Kidney glomerular epithelial cell (primary cell): ENCODE measurements around the gene CLEC2D.
"Not testable (repeated sequence)": the region's sequence is repeated elsewhere in the genome, so short reads cannot be mapped to it uniquely, and the experiment has no call there.

Source experiments
- DNase-seq: peaks from one replicate; lab custom pipeline; 2025; lab: John Stamatoyannopoulos, UW

Gene CLEC2D, protein sequence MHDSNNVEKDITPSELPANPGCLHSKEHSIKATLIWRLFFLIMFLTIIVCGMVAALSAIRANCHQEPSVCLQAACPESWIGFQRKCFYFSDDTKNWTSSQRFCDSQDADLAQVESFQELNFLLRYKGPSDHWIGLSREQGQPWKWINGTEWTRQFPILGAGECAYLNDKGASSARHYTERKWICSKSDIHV

DNA sequence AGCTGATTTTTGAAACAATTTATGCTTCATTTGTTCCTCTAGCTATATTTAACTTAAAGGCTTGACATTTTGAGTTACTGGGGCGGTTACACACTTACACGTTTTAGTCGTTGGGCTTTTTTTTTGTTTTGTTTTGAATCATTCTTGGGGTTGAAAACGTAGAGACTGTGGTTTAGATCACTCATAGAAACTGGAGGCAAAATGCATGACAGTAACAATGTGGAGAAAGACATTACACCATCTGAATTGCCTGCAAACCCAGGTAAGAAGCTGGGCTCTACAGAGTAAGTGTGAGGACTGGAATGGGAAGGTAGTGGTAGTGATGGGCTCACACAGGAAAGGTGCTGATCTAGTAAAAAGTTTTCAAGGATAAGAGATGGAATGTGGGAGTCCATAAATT is at the start of gene CLEC2D:
CLEC2D (plus strand) TSS at position 180 of the 400 bp plus-strand sequence; CDS start at position 202, 22 bp downstream.
- no peak for DNase-seq

DNA sequence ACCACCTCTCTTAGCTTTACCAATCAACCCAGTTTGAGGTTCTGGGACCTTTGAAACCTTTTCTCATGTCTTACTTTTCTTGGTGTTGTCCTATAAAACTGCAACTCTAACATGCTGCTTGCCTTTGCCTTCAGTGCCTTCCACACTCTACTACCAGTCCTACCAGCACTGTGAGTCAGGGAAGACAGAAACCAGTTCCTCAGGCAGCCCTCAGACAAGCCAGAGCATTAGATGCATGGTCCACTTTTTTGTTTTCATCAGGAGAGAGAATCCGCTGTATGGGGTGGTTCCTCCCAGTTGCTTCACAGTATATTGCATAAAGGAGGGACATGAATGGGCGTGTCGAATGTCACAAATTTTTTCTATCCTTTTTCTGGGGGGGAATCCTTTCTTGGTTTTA is 44.5 kb upstream of the CLEC2D start:
- DNase-seq = no peak

DNA sequence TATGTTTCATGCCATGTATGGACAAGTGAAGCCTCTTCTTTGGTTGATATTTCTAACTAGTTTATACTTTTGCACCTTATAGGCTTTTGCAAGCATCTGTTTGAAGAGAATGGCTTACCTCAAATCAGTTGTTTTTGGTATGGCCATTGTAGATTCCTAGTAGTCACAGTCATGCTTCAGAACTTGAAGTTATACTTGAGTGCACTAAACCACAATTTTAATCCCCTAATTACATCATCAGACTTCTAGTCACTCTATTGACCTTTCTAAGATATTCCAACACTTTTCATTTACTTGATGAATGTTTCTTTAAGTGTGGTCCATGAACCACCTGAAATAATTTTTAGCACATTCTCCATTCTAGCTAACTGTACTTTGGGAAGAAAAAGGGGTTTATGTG is 43.2 kb upstream of the CLEC2D start:
- DNase-seq = peak; percentile 81

DNA sequence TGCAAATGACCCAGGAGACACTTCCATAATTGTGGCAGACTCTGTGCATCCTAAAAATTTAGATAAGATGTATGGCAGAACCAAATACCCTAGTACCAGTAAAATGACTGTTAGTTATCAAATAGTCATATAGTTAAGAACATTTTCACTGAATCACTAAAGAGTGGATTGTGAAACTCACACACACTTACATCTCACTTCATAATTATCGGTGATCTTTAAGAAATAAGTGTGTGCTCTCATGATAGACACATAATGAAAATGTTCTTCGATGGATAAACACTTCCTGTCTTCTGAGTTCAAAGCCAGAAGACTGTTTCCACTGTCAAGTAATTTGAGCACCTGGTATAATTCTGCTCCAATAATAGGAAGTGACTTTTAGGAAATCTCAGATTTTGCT is 42.7 kb upstream of the CLEC2D start:
- DNase-seq = no peak

DNA sequence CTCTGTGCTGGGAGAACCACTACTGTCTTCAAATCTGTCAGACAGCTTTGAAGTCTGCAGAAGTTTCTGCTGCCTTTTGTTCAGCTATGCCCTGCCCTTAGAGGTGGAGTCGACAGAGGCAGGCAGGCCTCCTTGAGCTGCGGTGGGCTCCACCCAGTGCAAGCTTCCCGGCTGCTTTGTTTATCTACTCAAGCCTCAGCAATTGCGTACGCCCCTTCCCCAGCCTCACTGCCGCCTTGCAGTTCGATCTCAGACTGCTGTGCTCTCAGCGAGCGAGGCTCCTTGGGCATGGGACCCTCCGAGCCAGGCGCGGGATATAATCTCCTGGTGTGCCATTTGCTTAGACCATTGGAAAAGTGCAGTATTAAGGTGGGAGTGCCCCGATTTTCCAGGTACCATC is 36.7 kb upstream of the CLEC2D start:
- no peak for DNase-seq

DNA sequence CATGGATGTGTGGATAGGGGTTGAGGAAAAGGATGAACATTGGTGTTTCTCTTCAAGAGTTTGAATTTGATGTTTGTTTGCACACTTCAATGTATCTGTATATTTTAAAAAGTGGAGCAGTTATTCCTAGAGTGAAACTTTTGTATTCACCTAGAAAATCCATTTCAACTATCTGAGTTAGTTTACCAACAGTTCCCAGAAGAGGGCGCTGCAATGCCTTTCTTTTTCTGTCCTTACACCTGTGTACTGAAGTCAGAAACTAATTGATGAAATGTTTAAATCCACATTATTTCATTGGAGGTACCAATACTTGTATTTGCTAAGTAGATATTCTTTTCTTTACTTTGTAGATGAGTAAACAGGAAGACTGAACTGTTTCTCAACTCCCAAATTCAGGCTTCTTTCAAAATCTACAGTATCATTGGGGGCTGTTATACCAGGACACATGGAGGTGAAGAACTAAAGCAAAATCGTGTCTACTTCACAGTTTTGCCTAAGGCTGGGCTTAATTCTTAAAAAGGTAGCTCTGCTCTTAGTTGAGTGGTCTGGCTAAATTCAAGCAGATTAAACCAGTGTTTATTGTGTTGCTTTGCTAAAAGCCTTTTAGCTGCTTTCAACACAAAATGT is 35.2 kb upstream of the CLEC2D start:
- DNase-seq = peak; percentile 33

DNA sequence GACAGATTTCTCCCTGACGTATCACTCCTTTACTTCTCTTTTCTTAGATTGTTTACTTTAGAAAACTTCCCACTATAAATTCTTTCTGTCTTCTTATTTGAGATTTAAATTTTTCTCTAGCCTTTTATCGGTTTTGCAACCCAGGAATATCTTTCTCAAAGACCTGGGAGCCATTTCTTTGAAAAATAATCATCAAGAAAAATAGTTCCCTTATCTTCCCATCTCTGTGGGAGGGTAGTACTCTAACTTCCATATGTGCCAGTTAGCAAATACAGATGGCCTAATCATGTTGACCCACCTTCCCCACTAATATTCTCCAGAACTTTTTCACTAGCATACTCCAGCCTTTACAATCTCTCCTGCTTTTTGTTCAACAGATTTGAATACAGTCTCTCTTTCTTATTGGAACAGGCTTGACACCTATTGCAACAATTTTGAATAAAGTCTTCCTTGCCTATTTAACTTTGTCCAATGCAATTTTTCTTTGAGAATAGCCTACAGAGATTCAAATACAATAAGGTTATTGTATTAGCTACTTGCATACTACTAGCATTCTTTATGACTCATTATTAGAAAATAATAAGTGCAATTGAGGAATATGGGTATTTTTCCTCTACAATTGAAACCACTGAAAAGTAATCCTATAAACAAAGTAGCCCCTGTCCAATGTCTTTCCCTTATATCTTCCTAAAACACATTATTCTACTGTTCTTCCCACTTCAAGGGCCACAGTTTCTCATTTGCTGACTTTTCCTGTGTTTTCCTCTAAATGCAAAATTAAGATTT is 34.4 kb upstream of the CLEC2D start:
- no peak for DNase-seq

DNA sequence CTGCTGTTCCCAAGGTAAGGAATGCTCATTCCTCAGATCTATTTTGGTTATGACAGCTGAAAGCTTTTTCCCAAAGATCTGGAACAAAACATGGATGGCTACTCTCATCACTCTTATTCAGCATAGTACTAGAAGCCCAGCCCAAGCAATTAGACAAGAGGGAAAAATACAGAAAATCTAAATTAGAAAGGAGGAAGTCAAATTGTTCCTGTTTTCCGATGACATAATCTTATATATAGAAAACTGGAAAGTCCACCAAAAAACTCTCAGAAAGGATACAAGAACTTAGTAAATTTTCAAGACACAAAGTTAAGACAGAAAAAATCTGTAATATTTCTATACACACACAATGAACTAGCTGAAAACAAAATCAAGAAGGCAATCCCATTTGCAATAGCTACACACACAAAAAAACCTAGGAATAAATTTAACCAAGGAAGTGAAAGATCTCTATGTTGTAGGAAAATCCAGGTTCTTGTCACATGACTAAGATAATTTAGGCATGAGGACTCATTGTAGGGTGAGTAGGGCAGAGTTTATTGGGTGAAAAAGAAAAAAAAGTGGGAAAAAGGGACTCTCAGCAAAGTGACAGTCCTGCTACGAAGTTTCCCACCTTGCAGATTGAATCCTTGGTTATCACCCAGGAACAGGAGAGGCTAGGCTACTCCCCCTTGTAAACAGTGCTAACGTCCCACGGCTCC is 33.2 kb upstream of the CLEC2D start:
- DNase-seq = no peak

DNA sequence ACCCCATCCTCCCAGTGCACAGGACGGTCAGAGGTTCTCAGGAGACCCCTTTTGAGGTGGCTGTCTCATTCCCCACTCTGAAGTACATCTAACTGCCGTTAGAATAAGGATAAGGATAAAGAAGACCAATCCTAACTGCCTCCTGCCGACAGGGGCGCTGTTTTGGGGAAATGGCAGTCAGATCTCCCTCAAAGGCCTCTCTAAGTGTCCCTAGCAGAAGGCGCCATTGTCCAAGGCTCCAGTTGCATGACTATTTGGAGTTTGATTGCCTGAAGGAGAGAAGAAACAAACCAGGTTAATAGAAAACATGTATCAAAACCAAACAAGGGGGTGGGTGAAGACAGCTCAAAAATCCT is 32.7 kb upstream of the CLEC2D start:
- no peak for DNase-seq

DNA sequence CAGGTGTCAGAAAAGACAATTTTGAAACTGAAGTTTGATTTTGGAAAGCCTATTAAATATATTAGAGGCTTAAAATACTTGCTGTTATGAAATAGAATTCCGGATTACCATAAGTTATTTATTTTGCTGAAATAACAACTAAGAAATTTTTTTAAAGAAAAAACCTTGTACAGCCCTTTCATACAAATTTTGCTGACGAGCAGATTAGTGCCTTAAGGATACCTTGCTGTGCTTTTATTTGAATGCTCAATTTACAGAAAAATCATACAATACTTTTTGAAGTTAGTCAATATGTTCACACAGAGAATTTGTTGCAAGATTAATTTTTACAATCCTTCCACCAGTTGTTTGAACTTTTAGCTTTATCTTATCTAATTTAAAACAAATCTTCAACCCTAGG is 29.5 kb upstream of the CLEC2D start:
- no peak for DNase-seq

DNA sequence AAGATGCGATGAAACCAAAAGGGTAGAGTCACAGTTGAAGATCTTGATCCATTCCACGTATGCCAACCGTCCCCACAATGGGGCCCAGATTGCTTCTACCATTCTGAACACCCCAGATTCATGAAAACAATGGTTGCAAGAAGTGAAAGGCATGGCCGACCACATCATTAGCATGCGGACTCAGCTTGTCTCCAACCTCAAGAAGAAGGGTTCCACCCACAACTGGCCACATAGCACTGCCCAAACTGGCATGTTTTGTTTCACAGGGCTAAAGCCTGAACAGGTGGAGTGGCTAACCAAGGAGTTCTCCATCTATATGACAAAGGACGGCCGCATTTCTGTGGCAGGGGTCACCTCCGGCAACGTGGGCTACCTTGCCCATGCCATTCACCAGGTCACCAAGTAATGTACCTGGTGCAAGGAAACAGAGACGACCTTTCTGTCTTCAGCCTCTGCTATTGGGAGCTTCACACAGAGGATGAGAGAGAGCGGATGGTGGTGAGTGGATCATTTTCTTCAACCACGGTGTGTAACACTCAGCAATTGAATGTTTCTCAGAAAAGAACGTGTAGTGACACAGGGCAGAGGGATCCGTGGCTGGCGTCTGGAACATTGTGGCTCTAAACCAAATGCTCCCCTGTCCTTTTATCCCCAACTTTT is 26.8 kb upstream of the CLEC2D start:
- DNase-seq = no peak

DNA sequence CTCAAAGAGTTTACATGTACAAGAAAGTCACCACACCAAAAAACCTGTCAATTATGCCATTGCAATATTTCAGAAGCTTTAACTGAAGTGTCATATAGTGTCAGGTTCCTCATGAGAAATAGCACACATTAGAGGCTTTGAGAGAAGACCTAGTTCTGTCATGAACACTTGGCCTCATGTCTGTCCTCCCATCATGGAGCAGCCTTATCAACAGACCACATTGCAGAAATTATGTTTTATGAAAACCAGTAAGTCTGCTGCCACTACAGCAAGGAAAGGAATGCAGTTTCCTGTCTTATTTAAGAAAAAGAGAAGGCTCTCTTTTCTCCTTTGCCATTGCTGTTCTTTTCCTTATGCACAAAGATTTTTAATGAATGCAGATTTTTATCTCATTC is 26.2 kb upstream of the CLEC2D start:
- DNase-seq = no peak

DNA sequence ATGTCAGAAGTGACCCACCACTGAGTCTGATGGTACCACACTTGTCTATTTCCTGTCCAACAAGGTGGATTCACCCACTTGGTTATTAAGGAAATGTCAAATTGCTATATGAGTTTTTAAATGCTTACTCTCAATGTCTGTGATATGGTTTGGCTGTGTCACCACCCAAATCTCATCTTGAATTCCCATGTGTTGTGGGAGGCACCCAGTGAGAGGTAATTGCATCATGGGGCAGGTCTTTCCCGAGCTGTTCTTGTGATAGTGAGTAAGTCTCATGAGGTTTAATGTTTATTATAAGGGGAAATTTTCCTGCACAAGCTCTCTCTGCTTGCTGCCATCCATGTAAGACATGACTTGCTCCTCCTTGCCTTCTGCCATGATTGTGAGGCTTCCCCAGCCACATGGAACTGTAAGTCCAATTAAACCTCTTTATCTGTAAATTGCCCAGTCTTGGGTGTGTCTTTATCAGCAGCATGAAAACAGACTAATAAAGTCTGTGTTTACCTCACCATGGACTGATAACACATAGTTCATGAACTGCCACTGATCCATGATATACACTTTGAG is 24.4 kb upstream of the CLEC2D start:
- not testable (repeated sequence) for DNase-seq

DNA sequence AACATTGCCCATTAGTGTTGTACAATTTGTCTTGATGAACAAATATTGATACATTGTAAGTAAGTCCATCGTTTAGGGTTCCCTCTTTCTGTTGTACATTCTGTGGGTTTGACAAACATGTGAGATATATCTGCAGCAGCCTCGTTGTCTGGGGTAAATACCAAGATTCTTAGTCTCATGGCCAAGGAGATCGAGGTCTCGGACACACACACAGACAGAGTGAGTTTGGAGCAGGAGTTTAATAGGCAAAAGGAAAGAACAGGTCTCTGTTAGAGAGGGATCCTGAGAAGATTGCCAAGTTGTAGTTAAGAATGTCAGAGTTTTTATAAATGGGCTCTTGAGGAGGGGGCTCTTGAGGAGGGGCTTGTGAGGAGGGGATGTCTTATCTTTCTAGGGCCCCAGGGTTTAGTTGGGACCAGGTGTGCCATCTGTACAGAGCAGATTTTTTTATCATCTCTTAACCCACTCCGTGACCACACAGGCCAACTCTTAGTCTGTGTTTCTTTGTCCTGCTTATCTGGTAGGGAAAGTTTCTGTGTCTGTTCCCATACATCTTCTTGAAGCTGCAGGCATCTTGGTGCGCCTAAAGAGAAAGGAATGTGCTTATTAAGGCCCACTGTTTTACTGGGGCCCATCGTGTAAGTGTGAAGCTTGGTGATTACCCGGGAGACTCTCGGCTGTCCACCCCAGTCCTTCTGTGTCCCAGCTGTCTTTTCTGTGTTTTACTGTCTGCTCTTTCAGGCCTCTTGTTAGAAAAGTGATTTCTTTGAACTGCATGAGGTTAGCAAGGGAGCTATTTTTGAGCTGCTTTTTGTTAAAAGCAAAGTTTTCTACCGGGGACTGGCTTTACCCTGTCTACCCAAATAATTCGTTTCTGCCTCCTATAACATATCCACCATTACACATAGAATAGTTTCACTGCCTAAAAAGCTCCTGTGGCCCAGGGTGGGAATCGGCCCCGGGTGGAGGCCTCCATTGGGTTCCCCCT is 22.4 kb upstream of the CLEC2D start:
- peak; percentile 12 for DNase-seq

DNA sequence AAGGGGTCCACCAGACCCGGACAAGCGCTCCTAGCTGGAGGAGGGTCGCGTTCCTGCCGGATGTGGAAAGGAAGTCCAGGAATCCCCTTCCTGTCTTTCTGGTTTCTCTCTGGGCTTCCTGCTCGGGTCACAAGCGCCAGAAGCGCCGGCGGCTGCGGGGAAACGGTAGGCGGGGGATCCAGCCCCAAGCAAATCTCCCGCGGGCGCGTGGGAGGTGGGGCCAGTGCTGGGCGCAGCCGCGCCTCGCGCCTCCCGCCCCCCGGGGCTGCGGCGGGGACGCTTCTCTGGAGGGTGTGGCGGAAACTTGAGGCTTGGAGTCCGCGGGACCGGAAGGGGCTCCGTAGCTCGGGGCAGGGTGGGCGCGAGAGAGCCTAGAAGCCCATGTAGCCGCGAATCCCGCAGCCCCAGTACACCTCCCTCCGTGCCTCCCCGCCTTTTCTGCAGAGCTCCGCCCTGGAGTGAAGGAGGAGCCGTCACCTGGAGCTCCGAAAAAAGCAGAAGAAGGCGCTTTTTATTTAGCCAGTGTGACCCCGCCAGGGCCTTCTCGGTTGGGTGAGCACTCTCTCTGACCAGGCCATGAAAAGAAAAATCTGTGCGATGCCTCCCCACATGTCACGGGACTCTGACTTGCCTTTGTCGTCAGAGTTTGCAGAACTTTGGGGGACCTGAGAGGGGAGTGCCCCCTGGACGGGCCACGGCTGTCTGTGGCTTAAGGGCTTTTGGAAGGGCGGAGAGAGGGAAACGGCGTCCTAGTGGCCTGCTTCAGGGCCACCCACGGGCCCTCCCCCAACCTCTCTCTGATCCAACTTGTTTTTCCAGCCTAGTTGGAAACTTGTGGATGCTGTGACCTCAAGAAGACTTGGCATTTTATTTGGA is 21.4 kb upstream of the CLEC2D start:
- DNase-seq = peak; percentile 79

DNA sequence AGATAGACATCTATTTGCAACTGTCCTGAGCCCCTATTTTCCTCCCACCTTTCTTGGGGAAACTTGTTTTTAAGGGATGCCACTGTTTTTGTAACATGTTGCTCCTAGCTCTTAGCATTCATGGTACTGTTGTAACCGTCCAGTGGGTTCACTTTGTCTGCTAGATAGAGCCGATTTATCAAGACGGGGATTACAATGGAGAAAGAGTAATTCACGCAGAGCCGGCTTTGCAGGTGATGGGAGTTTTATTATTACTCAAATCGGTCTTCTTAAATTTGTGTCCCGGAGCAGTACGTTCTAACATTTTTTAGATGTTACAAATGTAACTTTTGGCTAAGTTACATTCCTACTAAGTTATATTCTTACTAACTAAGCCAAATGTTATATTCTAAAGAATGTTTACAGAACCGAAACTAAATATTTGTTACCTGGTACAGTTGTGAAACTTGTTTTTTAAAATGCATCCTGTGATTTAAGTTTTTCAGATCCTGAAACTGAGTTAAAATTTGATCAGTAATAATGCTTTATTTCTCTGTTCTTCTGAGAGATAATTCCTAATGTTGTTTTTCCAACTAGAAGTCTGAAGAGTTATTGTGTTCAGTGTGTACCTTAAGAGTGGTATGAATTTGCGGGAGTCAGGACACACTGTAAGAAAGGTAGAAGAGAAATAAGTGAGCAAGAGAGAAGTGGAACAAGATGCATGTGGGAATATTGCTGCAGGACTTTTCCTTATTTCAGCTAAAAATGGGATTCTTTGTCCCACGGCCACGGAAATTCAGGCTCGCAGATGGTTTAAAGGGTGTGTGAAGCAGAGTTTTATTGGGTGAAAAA is 20.6 kb upstream of the CLEC2D start:
- peak; percentile 19 for DNase-seq

DNA sequence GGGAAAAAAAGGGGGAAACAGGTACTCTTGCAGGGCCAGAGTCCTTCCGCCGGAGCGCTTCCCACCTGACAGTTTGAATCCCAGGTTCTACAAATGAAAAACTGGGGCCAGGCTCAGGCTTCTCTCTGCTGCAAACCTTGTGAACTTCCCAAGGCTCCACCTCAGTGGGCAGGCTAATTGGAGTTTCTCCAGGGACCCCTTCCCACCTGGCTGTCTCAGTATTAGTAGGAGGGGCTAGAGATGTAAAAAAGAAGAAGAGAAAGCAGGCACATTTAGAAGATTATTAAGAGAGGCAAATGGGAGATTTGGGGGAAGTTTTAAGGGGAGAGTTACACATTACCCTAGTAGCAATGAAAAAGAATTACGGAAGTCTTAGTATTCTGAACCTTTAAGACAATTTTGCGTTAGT is 20.0 kb upstream of the CLEC2D start:
- peak; percentile 4 for DNase-seq

DNA sequence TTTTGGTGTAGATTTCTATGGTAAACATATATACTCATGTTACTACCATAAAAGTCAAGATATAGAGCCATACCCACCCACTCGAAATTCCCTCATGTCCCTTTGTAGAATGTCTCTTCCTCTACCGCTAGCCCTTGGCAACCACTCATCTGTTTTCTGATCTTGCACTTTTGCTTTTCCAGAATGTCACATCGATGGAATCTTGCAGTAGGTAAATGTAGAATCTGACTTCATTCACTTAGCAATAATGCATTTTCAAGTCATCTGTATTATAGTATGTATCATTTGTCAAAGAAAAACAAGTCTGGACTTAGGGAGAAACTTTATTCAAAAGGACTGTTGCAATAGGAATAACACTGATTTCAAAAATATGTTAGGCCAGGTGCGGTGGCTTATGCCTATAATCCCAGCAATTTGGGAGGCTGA is 19.3 kb upstream of the CLEC2D start:
- no peak for DNase-seq

DNA sequence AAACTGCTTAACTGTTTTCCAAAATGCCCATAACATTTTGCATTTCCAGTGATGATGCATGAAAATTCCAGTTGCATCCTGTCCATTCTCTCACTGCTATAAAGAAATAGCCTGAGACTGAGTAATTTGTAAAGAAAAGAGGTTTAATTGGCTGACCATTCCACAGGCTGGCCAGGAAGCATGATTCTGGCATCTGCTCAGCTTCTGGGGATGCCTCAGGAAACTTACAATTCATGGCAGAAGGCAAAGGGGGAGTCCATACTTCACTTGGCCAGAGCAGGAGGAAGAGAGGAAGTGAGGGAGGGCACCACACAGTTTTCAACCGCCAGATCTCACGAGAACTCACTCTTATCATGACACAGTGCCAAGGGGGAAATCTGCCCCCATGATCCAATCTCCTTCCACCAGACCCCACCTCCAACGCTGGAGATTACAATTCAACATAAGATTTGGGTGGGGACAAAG is 18.2 kb upstream of the CLEC2D start:
- DNase-seq = peak; percentile 18
